ENCODE data around the gene ANKS6. TPM values are rescaled to one million over a fixed set of nuclear protein-coding genes. Genes with fewer than 3 reads are reported as not detected.

ANKS6 gene
- total RNA-seq, 4 donors from 2014 or later = 10.3 to 23.0 (median 12.2) TPM

DNA sequence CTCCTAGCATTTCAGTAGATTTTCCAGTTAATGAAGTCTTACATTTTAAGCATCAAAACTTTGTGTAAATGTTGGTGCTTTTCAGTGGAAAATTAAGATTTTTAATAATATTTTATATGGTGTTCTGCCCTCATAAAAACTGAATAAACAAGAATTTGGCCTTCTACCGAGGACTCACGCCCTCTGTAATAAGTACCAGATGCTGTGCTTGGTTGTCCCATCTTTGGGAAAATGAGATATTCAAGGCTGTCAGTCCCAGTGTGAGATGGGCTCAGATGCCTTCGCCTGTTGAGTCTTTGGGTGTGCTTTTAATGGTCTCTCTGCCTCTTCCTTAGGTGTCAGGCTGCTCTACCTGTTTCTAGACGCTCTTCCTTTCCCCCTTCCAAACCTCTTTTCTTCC is 39.9 kb upstream of the ANKS6 start:
- TF ChIP-seq, protein P1, sequence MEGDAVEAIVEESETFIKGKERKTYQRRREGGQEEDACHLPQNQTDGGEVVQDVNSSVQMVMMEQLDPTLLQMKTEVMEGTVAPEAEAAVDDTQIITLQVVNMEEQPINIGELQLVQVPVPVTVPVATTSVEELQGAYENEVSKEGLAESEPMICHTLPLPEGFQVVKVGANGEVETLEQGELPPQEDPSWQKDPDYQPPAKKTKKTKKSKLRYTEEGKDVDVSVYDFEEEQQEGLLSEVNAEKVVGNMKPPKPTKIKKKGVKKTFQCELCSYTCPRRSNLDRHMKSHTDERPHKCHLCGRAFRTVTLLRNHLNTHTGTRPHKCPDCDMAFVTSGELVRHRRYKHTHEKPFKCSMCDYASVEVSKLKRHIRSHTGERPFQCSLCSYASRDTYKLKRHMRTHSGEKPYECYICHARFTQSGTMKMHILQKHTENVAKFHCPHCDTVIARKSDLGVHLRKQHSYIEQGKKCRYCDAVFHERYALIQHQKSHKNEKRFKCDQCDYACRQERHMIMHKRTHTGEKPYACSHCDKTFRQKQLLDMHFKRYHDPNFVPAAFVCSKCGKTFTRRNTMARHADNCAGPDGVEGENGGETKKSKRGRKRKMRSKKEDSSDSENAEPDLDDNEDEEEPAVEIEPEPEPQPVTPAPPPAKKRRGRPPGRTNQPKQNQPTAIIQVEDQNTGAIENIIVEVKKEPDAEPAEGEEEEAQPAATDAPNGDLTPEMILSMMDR (IDR thresholded peaks at IDR 0.05; ENCODE audit: low read depth) = no peak

DNA sequence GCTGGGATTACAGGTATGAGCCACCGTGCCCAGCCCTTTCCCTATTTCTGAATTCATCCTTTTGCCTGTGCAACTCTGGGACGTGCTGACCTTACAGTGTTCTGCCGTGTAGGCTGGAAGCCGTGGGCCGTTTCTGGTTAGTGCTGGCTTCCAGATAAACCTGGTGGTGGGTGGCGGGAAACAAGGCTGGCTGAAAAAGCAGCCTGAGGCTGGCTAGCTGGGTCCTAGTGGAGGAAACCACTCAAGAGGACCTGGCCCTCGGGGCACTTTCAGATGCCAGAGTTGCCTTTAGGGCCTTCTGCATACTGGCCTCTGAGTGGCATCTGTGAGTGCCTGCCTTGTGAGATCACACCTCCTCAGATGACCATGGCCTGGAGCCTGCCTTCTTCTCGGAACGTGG is 38.0 kb upstream of the ANKS6 start:
- TF ChIP-seq, protein P1 (IDR thresholded peaks at IDR 0.05; ENCODE audit: low read depth) = no peak

DNA sequence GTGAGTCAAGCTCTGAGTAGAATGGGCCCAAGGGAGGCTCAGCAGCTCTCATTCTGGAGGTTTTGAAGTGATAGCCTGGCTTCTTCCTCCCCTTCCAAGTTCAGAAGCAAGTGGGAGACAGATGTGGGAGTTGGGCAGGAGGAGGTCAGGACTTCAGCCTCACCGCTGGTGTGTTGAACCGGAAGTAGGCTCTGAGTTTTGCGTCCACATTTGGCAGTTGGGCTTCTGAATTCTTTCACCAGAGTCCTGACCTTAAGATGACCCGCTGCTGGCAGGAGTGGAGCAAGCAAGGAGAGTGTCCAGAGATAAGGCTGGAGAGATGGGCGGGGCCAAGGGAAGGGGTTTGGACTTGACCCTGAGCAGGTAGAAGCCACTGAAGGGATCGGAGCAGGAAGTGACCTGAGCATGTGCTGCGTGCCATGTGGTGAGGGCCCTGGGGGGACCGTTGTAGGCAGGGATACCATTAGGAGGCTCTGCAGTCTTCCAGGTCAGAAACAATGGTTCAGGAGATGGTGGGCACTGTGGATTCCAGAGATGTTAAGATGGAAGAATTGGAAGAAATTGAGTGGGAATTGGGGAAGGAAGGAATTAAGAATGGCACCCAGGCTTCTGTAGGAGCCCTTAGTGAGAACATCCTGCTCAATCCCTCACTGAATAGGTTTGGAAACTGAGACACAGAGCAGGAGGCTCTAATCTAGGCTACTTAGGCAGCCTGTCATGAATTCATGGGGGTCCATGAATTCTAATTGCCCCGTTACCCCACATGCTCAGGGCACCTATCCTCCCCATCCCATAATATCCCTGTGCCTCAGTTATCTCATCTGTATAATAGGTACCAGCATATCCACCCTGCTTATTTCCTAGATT is 37.0 kb upstream of the ANKS6 start:
- TF ChIP-seq, protein P1 (IDR thresholded peaks at IDR 0.05; ENCODE audit: low read depth) = no peak

DNA sequence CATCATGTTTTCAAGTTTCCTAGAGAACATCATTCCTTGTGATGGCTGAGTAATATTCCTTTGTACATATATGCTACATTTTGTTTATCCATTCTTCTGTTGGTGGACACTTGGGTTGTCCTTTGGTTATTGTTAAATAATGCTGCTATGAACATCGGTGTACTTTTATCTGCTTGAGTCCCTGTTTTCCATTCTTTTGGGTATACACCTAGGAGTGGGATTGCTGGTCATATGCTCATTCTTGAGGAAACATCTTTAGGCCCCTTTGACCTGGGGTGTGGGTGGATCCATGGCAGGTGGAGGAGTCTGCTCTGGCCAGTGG is 36.4 kb upstream of the ANKS6 start:
- TF ChIP-seq, protein P1 (IDR thresholded peaks at IDR 0.05; ENCODE audit: low read depth) = no peak

DNA sequence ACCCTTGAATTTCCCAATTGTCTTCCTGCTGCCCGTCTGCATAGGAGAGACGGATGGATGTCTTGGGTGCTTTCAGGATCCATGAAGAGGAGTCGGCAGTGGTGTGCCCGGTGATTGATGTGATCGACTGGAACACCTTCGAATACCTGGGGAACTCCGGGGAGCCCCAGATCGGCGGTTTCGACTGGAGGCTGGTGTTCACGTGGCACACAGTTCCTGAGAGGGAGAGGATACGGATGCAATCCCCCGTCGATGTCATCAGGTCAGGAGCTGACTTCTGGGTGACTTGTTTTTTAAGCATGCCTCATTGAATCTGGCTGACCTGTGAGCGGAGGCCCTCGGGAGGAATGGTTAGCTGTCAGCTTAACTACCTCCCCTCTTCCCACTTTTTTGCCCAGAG is 35.3 kb upstream of the ANKS6 start:
- TF ChIP-seq, protein P1 (IDR thresholded peaks at IDR 0.05; ENCODE audit: low read depth) = no peak

DNA sequence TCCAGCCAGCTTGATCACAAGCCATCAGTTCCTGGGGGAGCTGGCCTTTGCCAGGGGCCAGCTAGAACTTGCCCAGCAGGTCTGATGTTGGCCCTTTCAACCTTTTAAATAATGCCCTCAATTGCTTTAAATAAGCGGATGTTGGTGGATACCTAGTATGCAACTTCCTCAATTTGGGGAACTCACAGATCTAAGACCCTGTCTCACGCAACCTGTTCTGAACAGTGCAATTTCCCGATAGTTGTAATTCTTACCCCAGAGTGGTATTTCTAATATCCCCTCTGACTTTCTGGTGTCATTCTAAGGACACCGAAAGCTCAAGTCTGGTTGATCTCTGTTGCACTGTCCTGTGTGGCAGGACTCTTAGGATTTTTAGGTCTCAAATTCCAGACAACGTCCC is 34.2 kb upstream of the ANKS6 start:
- TF ChIP-seq, protein P1 (IDR thresholded peaks at IDR 0.05; ENCODE audit: low read depth) = no peak

- TF ChIP-seq, protein P1 (IDR thresholded peaks at IDR 0.05; ENCODE audit: low read depth) = no peak
Measured at GRCh38 chr9:98829766-98830165, 33.4 kb upstream of the ANKS6 start.
